ENCODE data around the gene FEM1C. TPM values are rescaled to one million over a fixed set of nuclear protein-coding genes. Genes with fewer than 3 reads are reported as not detected.

Gene FEM1C
- total RNA-seq, 1 donor from 2014 or later = 14.6 TPM

DNA sequence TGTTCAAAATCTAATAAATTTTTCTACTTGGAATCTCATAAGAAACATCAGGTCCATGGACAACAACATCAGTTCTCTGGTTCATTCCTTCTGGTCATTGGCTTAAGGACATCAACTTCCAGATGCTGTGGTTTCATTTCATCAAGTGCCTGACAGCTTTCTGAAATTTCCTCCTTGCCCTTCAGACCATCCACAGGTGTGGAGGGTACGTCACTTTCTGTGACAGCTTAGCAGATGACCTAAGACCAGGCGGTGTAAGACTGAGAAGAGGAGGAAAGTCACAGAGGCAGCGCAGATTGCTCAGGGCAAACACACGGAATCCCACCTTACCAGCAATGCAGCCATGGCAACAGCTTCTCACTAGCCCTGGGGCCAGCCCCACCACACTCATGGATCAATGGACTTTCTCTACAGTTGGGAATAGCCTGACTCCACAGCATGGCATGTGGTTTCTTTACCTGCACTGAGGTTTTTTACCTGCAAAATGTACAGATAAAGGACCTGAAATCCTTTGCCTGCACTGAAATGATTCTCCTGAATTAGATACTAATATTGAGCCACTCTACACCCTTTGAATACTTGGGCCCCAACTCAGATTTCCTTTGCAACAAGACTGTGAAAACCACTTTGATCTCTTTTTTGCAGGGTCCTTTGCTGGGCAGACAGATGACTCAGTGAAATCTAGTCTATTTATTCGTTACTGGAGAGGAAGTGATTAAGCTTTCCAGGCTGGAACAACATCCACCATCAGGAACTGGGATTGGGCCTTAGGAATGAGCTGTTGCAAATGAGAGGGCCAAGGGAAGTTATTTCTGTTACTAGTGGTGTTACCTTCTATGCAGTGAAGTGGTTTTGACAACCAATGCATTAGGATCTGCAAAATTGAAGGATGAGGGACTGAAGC, 30.8 kb upstream of the FEM1C start:
- Mint-ChIP-seq H3K9me3 (no peaks in the 10 kb centered on the region), H3K27ac (no peak overlapping the region), H3K4me3 (no peak overlapping the region), H3K4me1 (no peaks in the 10 kb centered on the region), H3K27me3 (peaks cover 18% of the 10 kb centered on the region), H3K36me3 (ENCODE audit: low read depth) (no peaks in the 10 kb centered on the region)
- intact Hi-C loops (cut with micrococcal nuclease) = no loop called here
- no peak for DNase-seq

DNA sequence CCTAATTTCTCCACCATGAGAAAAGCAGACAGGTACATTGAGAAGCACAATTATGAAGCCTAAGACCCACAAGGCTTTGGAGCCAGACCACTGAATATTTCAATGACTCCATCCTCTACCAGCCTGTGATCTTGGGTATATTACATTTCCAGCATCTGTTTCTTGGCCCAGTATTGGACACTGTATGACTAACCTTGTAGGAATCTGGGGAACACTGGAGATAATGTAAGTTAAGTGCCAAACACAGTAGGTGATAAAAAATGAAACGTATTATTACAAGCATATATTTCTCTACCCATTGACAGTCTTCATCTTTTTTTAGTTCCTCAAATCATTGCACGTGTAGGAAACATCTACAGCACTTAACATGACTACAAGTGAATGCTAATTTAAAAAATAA, 28.6 kb upstream of the FEM1C start:
- peaks cover 18% of the 10 kb centered on the region for H3K27me3 Mint-ChIP-seq
- H3K27ac Mint-ChIP-seq = no peak overlapping the region
- no peak overlapping the region for H3K4me3 Mint-ChIP-seq
- intact Hi-C loops (cut with micrococcal nuclease) = loop anchor here (5.0 kb wide), 3 partner anchors 196 to 1961 kb away; no protein-coding TSS in a partner anchor
- no peak for DNase-seq
- H3K36me3 Mint-ChIP-seq (ENCODE audit: low read depth) = no peaks in the 10 kb centered on the region
- H3K9me3 Mint-ChIP-seq = no peaks in the 10 kb centered on the region
- H3K4me1 Mint-ChIP-seq = no peaks in the 10 kb centered on the region

DNA sequence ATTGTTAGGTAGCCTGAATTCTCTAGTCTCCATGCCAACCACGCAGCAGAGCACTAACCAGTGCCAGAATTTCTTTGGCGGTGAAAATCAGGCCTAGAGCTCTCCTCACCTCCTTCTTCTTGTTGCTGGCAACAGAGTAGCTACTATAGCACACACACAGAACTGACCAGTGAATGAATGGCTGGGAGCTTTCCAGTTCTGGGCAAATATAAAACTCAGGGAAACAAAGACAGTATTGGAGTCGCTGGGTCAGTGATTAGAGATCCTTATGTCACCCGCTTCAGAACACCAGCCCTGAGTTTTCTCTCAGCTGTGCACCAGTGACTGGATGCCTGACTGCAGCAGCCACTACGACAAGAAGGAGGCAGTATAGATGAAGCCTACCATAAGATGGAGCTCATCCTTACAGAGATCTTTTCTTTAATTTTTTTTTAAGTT, 26.9 kb upstream of the FEM1C start:
- H3K27me3 Mint-ChIP-seq = peaks cover 26% of the 10 kb centered on the region
- H3K4me1 Mint-ChIP-seq = no peaks in the 10 kb centered on the region
- H3K4me3 Mint-ChIP-seq = no peak overlapping the region
- no peaks in the 10 kb centered on the region for H3K36me3 Mint-ChIP-seq (ENCODE audit: low read depth)
- no peaks in the 10 kb centered on the region for H3K9me3 Mint-ChIP-seq
- no peak for DNase-seq
- H3K27ac Mint-ChIP-seq = no peak overlapping the region
- intact Hi-C loops (cut with micrococcal nuclease) = loop anchor here (5.0 kb wide), 3 partner anchors 194 to 1959 kb away; no protein-coding TSS in a partner anchor

DNA sequence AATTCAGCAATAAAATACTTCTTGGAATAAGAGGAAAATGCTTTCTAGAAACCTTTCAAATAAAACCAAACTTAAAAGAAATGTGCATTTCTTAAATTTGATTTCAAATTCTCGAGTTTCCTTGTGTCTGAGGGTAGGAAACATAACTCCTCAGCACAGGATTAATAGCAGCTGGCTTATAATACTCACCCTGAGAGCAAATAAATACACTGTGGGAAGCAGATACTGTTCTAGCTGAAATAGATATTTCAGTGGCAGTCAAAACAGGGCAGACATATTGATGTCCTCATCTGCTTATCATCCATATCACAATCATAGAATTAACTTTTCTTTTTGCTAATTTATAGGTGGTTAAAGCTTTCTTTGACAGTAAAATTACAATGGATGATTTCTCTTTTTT, 24.1 kb upstream of the FEM1C start:
- intact Hi-C loops (cut with micrococcal nuclease) = no loop called here
- H3K36me3 Mint-ChIP-seq (ENCODE audit: low read depth) = no peaks in the 10 kb centered on the region
- H3K9me3 Mint-ChIP-seq = no peaks in the 10 kb centered on the region
- no peaks in the 10 kb centered on the region for H3K4me1 Mint-ChIP-seq
- peaks cover 37% of the 10 kb centered on the region for H3K27me3 Mint-ChIP-seq
- H3K27ac Mint-ChIP-seq = no peak overlapping the region
- DNase-seq = no peak
- no peak overlapping the region for H3K4me3 Mint-ChIP-seq

DNA sequence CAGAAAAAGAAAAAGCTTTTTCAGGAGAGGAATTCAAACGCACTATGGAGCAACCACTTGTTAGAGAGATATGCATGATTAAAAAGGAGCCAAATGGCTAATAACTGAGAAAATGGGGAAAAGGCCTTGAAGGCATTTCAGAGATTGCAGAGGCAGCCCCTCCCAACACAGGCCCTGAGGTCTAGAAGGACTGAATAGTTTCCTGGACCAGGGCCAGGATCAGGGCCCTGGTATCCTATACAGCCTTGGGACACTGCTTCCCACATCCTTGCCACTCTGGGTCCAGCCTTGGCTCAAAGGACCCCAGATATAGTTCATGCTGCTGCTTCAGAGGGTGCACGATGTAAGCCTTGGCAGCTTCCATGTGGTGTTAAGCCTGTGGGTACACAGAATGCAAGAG, 20.7 kb upstream of the FEM1C start:
- H3K36me3 Mint-ChIP-seq (ENCODE audit: low read depth) = no peaks in the 10 kb centered on the region
- peaks cover 37% of the 10 kb centered on the region for H3K27me3 Mint-ChIP-seq
- H3K4me1 Mint-ChIP-seq = no peaks in the 10 kb centered on the region
- H3K27ac Mint-ChIP-seq = no peak overlapping the region
- no peak for DNase-seq
- intact Hi-C loops (cut with micrococcal nuclease) = no loop called here
- no peaks in the 10 kb centered on the region for H3K9me3 Mint-ChIP-seq
- H3K4me3 Mint-ChIP-seq = no peak overlapping the region

DNA sequence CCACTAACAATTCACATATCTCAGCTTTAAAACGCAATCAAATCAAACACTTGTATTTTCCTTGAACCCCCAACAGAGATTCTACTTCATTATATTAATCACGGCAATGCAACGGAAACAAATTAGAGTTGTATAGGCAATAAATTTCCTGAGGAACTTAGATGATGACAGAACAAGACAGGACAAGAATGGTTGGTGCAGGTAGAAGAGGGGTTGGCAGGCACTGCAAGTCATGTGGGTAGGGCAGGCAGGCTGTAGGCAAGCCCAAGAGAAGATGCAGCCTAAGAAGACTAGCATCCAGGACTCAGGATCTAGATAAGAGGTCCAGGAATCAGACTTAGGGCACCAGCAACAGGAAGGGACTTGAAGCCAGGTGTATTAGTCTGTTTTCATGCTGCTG, 16.6 kb upstream of the FEM1C start:
- Mint-ChIP-seq H3K9me3 (no peaks in the 10 kb centered on the region), H3K27me3 (peaks cover 29% of the 10 kb centered on the region)

DNA sequence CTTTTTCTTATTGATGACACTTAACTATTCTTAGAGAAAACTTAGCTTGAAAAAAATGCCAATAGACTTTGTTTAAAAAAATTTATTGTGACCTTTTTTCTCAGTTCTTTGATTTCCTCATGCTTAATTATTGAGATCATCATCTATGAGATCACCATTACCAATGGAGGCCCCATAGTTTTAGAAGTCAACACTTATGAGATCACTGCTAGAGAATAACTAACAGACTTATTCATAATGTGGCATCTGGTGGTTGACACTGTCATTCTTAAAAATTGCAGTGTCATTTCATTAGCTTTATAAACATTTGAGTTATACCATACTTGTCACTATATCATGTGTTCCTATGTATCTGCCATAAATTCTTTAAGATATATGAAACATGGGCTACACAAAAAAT, 14.9 kb upstream of the FEM1C start:
- Mint-ChIP-seq H3K9me3 (no peaks in the 10 kb centered on the region), H3K4me3 (no peak overlapping the region), H3K36me3 (ENCODE audit: low read depth) (no peaks in the 10 kb centered on the region), H3K4me1 (peaks cover 9% of the 10 kb centered on the region), H3K27ac (no peak overlapping the region), H3K27me3 (peaks cover 22% of the 10 kb centered on the region)
- intact Hi-C loops (cut with micrococcal nuclease) = no loop called here
- DNase-seq = no peak

More for the DNA sequence above, 16.6 kb upstream of the FEM1C start:
- intact Hi-C loops (cut with micrococcal nuclease) = no loop called here
- Mint-ChIP-seq H3K27ac (no peak overlapping the region), H3K36me3 (ENCODE audit: low read depth) (no peaks in the 10 kb centered on the region), H3K4me3 (no peak overlapping the region), H3K4me1 (peaks cover 9% of the 10 kb centered on the region)
- no peak for DNase-seq

DNA sequence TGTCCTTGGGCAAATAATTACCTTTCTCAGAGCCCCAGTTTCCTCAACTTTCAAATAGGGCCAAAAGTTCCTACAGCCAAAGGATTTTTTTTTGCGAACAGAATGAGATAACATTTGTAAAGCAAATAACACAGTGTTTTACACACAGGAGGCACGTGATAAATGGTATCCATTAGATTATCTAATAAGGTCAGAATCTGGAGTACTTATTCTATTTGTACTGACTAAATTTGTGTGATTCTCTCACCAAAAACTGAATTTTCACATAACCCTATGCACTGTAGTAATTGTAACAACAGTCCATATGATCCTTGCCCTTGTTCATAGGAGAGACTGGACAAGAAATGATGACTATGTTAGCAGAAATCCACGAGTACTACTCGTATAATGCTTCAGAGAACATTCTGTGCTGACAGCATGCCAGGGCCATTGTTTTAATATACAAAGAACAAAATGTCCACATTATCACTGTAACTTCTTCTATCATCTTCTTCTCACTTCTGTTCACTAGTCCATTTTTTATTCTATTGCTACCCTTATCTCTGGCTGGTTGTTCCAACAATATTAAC, 13.9 kb upstream of the FEM1C start:
- DNase-seq = no peak
- Mint-ChIP-seq H3K27ac (no peak overlapping the region), H3K4me1 (peaks cover 9% of the 10 kb centered on the region), H3K4me3 (no peak overlapping the region), H3K36me3 (ENCODE audit: low read depth) (no peaks in the 10 kb centered on the region), H3K27me3 (peaks cover 19% of the 10 kb centered on the region), H3K9me3 (no peaks in the 10 kb centered on the region)
- intact Hi-C loops (cut with micrococcal nuclease) = no loop called here

DNA sequence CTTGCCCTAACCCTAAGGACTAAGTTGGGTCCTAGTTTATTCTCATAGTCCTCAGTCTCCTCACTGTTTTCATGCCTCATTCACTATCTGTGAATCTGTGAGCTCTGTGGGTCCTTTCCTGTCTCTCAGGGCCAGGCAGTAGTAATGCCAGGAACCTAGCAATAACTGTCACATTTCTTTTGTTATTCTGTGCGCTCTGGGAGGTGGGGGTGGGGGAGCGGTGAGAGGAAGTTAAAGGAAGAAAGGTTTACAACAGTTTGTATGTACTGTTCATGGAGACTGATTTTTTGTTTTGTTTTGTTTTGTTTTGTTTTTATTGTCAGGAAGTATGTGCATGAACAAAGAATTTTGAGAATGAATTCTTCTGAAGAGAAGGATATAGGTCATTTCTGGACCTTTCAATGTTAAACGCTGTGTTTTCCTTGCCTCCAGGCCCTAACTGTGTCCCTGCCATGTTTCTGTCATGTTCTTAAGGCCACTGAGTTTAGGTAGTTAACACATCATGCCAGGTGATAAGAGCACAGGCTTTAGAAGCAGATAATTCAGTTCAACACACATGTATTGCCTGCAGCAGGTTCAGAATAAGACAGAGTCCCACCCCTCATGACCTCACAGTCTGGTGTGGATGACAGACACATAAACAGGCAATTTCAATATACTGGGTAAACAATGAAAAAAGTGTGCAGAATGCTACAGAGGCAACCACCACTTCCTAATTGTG, 13.3 kb upstream of the FEM1C start:
- H3K36me3 Mint-ChIP-seq (ENCODE audit: low read depth) = no peaks in the 10 kb centered on the region
- H3K4me1 Mint-ChIP-seq = peaks cover 9% of the 10 kb centered on the region

DNA sequence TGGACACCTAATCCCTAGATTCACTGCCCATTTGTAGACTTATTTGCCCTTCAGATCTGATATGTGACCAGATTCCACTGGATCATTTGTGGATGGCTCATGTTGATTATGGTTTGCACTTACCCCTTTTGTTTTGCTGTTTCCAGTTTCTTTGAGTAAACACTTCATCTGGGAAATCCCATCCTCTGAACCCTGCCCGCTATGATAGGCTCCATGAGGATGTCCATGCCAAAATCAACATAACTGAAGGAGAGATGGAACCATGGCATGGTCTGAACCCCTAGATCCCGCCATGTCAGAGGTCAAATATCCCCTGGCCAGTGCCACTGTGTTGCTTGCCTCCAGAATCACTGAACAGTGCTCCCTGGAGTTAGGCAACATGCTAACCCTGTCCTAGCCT, 11.7 kb upstream of the FEM1C start:
- Mint-ChIP-seq H3K4me1 (peaks cover 9% of the 10 kb centered on the region), H3K27ac (no peak overlapping the region), H3K36me3 (ENCODE audit: low read depth) (no peaks in the 10 kb centered on the region), H3K9me3 (no peaks in the 10 kb centered on the region), H3K4me3 (no peak overlapping the region), H3K27me3 (peaks cover 19% of the 10 kb centered on the region)
- intact Hi-C loops (cut with micrococcal nuclease) = no loop called here
- DNase-seq = no peak

More for the DNA sequence above, 13.3 kb upstream of the FEM1C start:
- intact Hi-C loops (cut with micrococcal nuclease) = no loop called here
- Mint-ChIP-seq H3K27ac (no peak overlapping the region), H3K9me3 (no peaks in the 10 kb centered on the region), H3K27me3 (peaks cover 14% of the 10 kb centered on the region), H3K4me3 (no peak overlapping the region)
- no peak for DNase-seq

DNA sequence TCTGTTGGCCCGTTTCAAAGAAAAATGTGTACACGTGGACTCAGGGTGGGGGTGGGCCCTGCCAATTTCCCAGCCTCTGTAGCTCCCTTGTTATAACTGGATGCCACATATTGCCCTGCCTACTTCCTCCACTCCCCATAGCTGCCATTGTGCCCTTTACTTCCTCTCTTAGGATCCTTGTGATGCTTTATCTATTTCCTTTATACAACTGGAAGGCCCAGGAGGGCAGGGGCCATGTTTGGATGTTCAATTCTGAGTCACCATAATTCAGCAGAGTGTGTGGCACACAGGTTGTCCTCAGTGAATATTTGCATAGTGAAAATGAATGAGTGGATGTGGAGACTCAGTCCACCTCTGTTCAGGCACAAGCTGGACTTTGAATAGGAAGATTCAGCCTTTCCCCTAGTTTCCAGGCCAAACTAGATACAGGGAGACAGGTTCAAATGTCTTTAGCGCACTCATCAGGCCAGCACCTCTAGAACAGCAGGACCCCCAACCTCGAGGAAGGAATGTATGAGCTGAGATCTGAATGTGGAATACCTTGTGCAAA, 10.6 kb upstream of the FEM1C start:
- Mint-ChIP-seq H3K27ac (no peak overlapping the region), H3K4me1 (peaks cover 9% of the 10 kb centered on the region), H3K9me3 (no peaks in the 10 kb centered on the region), H3K36me3 (ENCODE audit: low read depth) (no peaks in the 10 kb centered on the region), H3K27me3 (peaks cover 13% of the 10 kb centered on the region), H3K4me3 (no peak overlapping the region)
- DNase-seq = no peak
- intact Hi-C loops (cut with micrococcal nuclease) = no loop called here

DNA sequence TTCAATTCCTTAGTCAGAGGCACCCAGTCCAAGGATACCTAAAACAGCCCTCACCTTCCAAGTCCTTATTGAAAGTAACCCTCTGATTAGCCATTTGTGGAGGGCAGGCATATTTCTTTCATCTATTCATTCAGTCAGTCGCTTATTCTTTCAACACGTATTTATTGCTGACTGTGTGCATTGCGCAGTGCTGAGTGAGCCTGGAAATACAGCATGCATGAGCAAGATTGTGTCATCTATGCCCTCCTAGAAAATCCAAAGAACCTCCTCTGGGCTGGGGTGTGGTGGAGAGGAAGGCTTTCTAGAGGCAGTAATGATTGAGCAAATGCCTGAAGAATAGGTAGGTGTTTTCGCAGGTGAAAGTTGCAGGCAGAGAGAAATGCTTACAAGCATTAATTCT, 8.5 kb upstream of the FEM1C start:
- intact Hi-C loops (cut with micrococcal nuclease) = no loop called here
- no peak overlapping the region for H3K4me3 Mint-ChIP-seq
- no peaks in the 10 kb centered on the region for H3K9me3 Mint-ChIP-seq
- peaks cover 10% of the 10 kb centered on the region for H3K4me1 Mint-ChIP-seq
- peaks cover 10% of the 10 kb centered on the region for H3K27me3 Mint-ChIP-seq
- H3K27ac Mint-ChIP-seq = no peak overlapping the region
- no peak for DNase-seq
- H3K36me3 Mint-ChIP-seq (ENCODE audit: low read depth) = no peaks in the 10 kb centered on the region

DNA sequence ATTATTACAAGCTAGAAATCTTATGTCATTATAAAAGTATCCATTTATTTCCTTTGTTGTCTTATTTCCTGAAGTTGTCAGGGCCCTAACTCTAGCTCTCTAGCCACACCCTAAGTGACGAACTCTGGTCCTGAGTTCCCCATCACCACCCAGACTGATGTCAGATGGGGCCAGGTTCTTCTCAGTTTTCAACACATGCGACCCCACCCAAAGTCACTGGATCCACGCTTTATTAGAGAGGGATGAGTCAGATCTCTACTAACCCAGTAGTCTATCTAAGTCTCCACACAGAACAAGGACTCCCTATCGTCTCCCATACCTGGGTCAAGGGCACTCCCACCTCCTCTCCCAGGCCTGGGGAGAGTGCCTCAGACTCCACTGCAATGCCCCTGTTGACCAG, 6.8 kb upstream of the FEM1C start:
- no peak for DNase-seq
- H3K4me1 Mint-ChIP-seq = peaks cover 2% of the 10 kb centered on the region
- H3K27me3 Mint-ChIP-seq = peaks cover 10% of the 10 kb centered on the region
- H3K4me3 Mint-ChIP-seq = no peak overlapping the region
- H3K36me3 Mint-ChIP-seq (ENCODE audit: low read depth) = no peaks in the 10 kb centered on the region
- no peak overlapping the region for H3K27ac Mint-ChIP-seq
- intact Hi-C loops (cut with micrococcal nuclease) = no loop called here
- no peaks in the 10 kb centered on the region for H3K9me3 Mint-ChIP-seq

DNA sequence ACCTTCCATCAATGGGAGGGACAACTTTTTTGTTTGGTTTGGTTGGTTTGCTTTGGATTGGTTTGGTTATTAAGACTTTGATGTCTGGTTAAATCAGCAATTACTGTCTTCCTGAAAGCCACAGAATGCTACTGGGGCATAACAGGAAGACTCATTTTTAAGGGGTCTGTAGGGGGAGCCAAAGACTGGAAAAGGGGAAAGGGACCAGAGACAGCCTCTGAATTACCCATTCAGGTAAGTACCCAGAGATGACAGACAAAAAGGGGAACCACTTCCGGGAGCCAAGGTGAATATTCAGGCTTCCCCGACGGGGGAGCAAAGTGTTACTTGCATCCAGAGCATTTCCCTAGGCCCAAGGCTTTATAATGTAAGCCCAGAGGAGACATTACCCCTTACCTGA, 4.6 kb upstream of the FEM1C start:
- H3K4me3 Mint-ChIP-seq = no peak overlapping the region
- no peak for DNase-seq
- H3K9me3 Mint-ChIP-seq = peaks cover 6% of the 10 kb centered on the region
- peaks cover 7% of the 10 kb centered on the region for H3K4me1 Mint-ChIP-seq
- intact Hi-C loops (cut with micrococcal nuclease) = loop anchor here (10.0 kb wide), 1 partner anchor 374 kb away; no protein-coding TSS in a partner anchor
- peaks cover 9% of the 10 kb centered on the region for H3K36me3 Mint-ChIP-seq (ENCODE audit: low read depth)
- no peak overlapping the region for H3K27ac Mint-ChIP-seq
- H3K27me3 Mint-ChIP-seq = peaks cover 10% of the 10 kb centered on the region

All from activated CD4-positive, alpha-beta T cell treated with anti-CD3 and anti-CD28 coated beads, Interleukin-2, amount 10 ng/mL, durations not matched to agents 24 days and 14 days (primary cell).